NB4 (cell line): Measurements from ENCODE around the gene TNFAIP2.

ENCODE experiments used
- CTCF ChIP-seq: IDR thresholded peaks from one replicate; pipeline ENCODE4 v1.5.1; 2012; ENCODE audit warnings: low read depth, low read length
- MYC ChIP-seq: IDR thresholded peaks from 2 replicates; pipeline ENCODE4 v1.6.1; 2011; ENCODE audit warnings: low read depth, low read length
- POLR2A ChIP-seq: IDR thresholded peaks from 2 replicates; pipeline ENCODE4 v1.6.1; 2011; ENCODE audit warnings: mild to moderate bottlenecking; ENCODE audit not compliant: insufficient read length; ENCODE audit errors: extremely low read depth

- TF ChIP-seq POLR2A: no peak
- TF ChIP-seq CTCF: no peak
- TF ChIP-seq MYC: no peak
These were observed 4.1 kb downstream of the TNFAIP2 start for GRCh38 chr14:103127356-103127755.
